Activated effector memory CD4-positive, alpha-beta T cell treated with Interleukin-2 at 50 U/mL for 16 hours (primary cell): ENCODE data around the gene ZNF385C.
A peak's percentile ranks its signal among the peaks of the same experiment; 100 is the strongest.

ENCODE experiments used
- DNase-seq: peaks from one replicate; pipeline ENCODE4 v3.0.0-alpha.2; 2020

Gene ZNF385C

DNA sequence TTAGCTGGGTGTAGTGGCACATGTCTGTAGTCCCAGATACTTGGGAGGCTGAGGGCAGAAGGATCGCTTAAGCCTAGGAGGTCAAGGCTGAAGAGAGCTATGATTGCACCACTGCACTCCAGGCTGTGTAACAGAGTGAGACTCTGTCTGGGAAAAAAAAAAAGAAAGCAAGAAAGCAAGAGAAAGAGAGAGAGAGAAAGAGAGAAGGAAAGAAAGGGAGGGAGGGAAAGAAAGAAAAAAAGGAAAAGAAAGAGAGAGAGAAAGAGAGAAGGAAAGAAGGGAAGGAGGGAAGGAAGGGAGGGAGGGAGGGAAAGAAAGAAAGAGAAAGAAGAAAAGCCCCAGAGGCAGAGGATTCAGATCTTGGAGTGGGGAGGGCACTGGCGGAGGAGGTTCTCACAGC is 7.7 kb upstream of the ZNF385C start:
- no peak for DNase-seq

- no peak for DNase-seq
These were observed 6.0 kb upstream of the ZNF385C start for GRCh38 chr17:42104264-42104663.

- no peak for DNase-seq
These were observed 5.1 kb upstream of the ZNF385C start for GRCh38 chr17:42103221-42103954.

- DNase-seq: peak; percentile 46
These were observed 3.4 kb upstream of the ZNF385C start for GRCh38 chr17:42101513-42102292.

GRCh38 chr17:42098730-42099399 is 592 bp upstream of the ZNF385C start:
- DNase-seq: no peak

- no peak for DNase-seq
These were observed 1.7 kb downstream of the ZNF385C start for GRCh38 chr17:42096360-42097111.

- no peak for DNase-seq
These were observed 3.8 kb downstream of the ZNF385C start for GRCh38 chr17:42094375-42095069.

DNA sequence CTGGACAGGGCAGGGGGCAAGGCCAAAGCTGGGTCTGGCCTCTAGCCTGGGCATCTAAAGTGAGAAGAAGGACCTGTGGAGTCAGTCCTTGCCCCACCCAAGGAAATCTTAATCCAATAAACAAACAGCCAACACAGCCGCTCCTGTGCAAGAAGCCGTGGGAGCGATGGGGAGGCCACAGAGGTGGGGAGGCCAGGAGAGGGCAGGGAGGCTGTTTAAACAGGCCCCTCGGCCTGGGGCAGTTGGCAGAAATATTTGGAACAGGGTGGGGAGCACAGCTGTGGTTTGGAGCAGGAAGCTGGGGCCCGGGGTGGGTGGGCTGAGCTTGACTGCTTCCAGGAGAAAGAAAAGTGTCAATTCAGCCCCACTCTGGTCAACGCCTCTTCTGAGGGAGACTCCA is 5.3 kb downstream of the ZNF385C start:
- DNase-seq: no peak

DNA sequence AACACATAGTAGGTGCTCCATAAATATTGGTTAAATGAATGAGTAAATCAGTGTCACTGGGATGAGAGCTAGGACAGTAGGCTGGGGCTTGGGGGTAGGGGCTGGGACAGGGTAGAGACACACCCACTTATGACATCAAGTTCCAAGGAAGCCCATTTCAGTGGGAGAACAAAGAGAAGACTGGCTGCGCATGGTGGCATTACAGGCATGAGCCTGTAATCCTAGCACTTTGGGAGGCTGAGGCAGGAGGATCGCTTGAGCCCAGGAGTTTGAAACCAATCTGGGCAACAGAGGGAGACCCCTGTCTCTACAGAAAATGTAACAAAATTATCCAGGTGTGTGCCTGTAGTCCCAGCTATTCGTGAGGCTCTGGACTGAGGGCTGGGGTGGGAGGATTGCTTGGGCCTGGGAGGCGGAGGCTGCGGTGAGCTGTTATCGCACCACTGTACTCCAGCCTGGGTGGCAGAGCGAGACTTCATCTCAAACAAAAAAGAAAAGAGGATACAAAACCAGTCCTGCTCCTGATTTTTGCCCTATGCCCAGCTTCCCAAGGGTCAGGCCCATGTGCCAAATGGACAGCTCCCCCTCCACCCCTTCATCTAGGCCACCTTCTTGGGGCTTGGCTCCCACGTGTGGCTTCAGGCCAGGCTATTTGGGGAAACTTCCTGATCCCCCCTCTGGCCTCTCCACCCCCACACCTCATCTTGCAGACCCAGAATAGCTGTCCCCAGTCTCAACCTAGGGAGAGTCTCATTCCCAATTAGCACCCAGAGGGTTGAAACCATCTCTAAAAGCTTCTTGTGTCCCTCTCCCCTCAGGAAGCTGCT is 7.1 kb downstream of the ZNF385C start:
- no peak for DNase-seq

DNA sequence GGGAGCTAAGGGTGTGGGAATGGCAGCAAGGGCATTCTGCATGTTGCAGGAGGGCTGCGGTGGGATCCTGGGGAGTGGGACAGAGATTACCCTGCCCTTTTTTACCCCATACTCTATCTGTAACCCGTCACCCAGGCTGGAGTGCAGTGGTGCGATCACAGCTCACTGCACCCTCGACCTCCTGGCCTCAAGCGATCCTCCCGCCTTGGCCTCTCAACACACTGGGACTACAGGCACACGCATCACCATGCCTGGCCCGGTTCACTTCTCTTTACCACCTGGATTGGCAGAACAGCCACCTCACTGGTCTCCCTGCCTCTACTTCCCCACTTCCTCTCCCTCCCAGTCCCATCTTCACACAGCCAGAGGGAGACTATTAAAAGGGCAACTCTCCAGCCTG is 9.5 kb downstream of the ZNF385C start:
- DNase-seq: no peak

- DNase-seq: no peak
These were observed 10.3 kb downstream of the ZNF385C start for GRCh38 chr17:42087736-42088705.

GRCh38 chr17:42087042-42087701 is 11.1 kb downstream of the ZNF385C start:
- no peak for DNase-seq

DNA sequence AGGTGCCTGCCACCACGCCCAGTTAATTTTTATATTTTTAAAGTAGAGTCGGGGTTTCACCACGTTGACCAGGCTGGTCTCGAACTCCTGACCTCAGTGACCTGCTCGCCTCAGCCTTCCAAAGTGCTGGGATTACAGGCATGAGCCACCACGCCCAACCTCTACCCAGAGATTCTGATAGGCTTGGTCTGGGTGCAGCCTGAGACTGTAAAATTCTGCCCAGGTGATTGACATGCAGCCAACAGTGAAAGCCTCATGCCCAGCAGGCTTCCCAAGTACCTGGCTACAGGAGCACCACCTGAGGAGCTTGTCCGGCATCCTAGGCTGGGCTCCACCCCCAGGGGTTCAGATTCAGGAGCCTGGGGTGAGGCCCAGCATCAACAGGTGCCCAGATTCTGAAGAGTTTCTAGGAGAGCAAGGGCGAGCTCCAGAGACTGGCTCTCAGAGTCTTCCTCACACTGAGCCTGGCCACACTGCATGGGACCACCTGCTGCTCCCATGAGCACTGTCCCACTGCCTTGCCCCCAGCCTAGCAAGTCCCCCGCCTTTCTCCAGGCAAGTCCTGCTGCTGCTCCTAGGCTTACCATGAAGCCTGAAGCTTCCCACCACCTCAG is 16.6 kb downstream of the ZNF385C start:
- DNase-seq: no peak

DNA sequence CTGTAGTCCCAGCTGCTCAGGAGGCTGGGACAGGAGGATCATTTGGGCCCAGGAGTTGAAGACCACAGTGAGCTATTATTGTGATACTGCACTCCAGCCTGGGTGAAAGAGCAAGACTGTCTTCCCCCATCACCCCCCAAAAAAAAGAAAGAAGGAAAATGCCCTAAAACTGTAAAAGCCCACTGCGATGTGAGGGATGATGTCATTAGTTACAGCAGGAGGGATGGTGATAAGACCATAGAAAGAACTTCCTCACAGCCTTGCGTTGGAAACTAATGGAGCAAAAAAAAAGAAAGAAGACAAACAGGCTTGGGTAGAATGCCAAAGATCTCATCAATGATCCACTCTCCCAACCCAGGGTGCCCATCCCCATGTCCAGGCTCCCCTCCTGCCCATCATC is 18.7 kb downstream of the ZNF385C start:
- no peak for DNase-seq

- no peak for DNase-seq
These were observed 19.8 kb downstream of the ZNF385C start for GRCh38 chr17:42078396-42079043.

- no peak for DNase-seq
These were observed 20.5 kb downstream of the ZNF385C start for GRCh38 chr17:42077755-42078154.

GRCh38 chr17:42076797-42077559 is 21.3 kb downstream of the ZNF385C start:
- DNase-seq: no peak

DNA sequence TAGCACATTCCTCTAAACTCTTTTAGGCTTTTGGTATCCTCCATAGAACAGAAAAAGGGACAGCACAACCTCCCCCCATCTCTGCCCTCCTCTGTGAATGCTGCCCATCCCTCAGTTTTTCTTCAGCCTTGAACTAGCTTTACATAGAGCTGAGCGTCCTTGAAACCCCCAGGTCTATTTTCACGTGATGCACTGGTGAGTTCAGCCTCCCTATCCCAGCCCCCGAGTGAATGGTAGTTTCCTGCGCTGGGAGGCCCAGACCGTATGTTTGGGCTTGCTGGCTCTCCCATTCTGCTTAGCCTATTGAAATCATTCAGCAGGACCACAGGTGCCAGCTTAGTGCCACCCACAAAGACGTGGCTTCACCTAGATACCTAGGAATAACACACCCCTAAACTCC is 22.5 kb downstream of the ZNF385C start:
- DNase-seq: no peak
